Urinary bladder (tissue), 4 donors: ENCODE measurements around the gene STK32B. TPM values are rescaled to one million over a fixed set of nuclear protein-coding genes. Genes with fewer than 3 reads are reported as not detected.

ENCODE experiments used
- DNase-seq: peaks from one replicate; pipeline ENCODE4 v3.0.0-alpha.2; 2015; ENCODE audit errors: extremely low spot score
- H3K27ac ChIP-seq: one replicate; pipeline ENCODE4 v1.5.1; 2013; ENCODE audit warnings: low read depth, mild to moderate bottlenecking, moderate library complexity
- H3K36me3 ChIP-seq: one replicate; pipeline ENCODE4 v1.6.1; 2013; ENCODE audit warnings: mild to moderate bottlenecking, moderate library complexity; ENCODE audit not compliant: insufficient read depth
- H3K4me1 ChIP-seq: one replicate; pipeline ENCODE4 v1.6.1; 2013; ENCODE audit warnings: mild to moderate bottlenecking, moderate library complexity; ENCODE audit not compliant: insufficient read depth
- H3K4me3 ChIP-seq: one replicate; pipeline ENCODE4 v1.5.1; 2013; ENCODE audit warnings: low read depth, low read length
- WGBS: extraction: QIAGEN DNeasy Blood & Tissue Kit; methylation state at CpG from one replicate; pipeline ENCODE4 v1.1.7; 2013; 5-methylcytosine and 5-hydroxymethylcytosine counted together
- polyA plus RNA-seq: library from polyadenylated mRNA; stranded (reverse); fragments of 200-250 nt; gene quantifications from one replicate; pipeline ENCODE4 v1.2.3, GENCODE V29; 2013
- total RNA-seq: library from RNA; depleted of rRNA; stranded (reverse); fragments of >200 nt; gene quantifications from one replicate; pipeline ENCODE4 v1.2.3, GENCODE V29; 2014
- donor health status: healthy with polysubstance abuse.
- donor health status: healthy.

STK32B gene
- total and polyA plus RNA-seq, 2 donors: 2.1 to 12.1 TPM

DNA sequence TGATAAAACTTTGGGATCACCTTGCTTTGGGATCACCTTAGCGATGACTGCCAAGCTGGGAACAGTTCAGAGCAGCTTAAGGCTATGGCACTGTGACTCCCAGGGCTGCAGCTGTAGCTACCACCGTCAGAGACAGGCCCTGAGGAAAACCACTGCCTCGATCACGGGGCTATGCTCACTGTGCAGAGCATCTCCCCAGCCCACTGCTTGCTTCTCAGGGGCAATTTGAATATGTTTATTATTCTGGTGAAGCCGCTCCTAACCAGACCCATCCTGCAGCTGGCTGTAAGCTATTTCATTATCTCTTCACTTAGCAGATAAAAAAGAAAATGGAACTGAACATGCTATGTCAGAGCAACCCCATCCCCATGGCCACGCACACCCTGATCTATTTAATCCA lies 328.6 kb downstream of the STK32B start:
- no peak for DNase-seq
- Histone ChIP-seq H3K4me3 (no peak overlapping the region), H3K36me3 (no peaks in the 10 kb centered on the region), H3K27ac (no peak overlapping the region), H3K4me1 (no peaks in the 10 kb centered on the region)
- 85% methylated on average over 6 of the region's 6 CpGs for WGBS

DNA sequence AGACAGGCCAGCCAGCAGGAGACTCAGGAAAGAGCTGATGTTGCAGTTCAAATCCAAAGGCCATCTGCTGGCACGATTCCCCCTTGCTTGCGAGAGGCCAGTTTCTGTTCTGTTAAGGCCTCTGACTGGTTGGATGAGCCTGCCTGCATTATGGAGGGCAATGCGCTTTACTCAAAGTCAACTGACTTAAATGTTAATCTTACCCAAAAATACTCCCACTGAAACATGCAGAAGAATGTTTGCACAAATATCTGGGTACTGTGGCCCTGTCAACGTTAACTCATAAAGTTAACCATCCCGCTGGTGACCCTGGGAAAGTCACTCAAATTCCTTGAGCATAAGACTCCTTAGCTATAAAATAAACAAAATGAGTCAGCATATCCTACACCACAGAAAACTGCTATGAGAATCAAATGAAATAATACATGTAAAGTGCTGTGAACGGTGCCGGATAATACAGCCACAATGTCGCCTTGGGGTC lies 330.7 kb downstream of the STK32B start:
- Histone ChIP-seq H3K4me1 (no peaks in the 10 kb centered on the region), H3K36me3 (no peaks in the 10 kb centered on the region), H3K4me3 (no peak overlapping the region), H3K27ac (no peak overlapping the region)
- 40% methylated on average over 8 of the region's 8 CpGs for WGBS
- DNase-seq: no peak

GRCh38 chr4:5383191-5383980 lies 332.1 kb downstream of the STK32B start:
- no peak overlapping the region for H3K4me3 ChIP-seq
- 75% methylated on average over 11 of the region's 11 CpGs for WGBS

GRCh38 chr4:5385741-5386311 lies 334.5 kb downstream of the STK32B start:
- WGBS: 32% methylated on average over 4 of the region's 4 CpGs
- H3K36me3 ChIP-seq: no peaks in the 10 kb centered on the region
- no peak overlapping the region for H3K4me3 ChIP-seq

More at GRCh38 chr4:5383191-5383980, 332.1 kb downstream of the STK32B start:
- Histone ChIP-seq H3K4me1 (no peaks in the 10 kb centered on the region), H3K27ac (no peak overlapping the region), H3K36me3 (no peaks in the 10 kb centered on the region)
- no peak for DNase-seq

DNA sequence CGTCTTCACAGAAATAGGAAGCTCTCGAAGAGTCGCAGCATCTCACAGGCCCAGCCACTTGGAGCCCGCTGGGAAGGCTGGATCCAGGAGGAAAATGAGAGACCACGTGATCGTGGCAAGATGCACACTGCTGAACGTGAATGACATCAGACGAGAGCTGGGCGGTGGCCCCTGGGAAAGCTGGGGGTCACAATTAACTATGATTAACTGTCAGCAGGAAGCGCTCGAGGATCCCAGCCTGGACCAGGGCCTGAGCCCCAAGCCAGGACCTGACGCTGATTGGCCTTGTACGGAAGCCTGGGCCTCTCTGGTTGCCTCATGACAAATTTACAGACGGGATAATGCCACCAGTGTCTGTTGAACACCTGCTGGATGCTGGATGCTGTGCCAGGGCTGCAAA lies 335.6 kb downstream of the STK32B start:
- WGBS: 88% methylated on average over 14 of the region's 14 CpGs
- no peaks in the 10 kb centered on the region for H3K4me1 ChIP-seq
- no peak overlapping the region for H3K27ac ChIP-seq
- no peaks in the 10 kb centered on the region for H3K36me3 ChIP-seq
- DNase-seq: no peak
- H3K4me3 ChIP-seq: no peak overlapping the region

More at GRCh38 chr4:5385741-5386311, 334.5 kb downstream of the STK32B start:
- H3K27ac ChIP-seq: no peak overlapping the region
- DNase-seq: no peak
- no peaks in the 10 kb centered on the region for H3K4me1 ChIP-seq

DNA sequence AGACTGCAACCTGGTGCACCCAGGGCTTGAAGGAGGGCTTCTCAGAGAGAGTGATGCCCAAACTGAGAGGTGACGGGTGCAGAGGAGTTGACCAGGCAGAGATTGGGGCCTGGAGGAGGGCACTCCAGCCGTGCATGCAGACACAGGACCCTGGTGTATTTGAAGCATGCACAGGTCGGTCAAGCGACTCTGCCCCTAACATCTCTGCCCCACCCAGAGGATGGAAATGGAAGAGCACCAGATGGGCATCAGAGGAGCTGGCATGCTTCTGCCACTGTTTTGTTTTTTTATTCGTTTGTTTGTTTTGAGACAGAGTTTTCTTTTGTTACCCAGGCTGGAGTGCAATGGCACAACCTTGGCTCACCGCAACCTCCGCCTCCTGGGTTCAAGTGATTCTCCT lies 336.2 kb downstream of the STK32B start:
- no peak overlapping the region for H3K4me3 ChIP-seq
- no peak for DNase-seq
- WGBS: 85% methylated on average over 7 of the region's 7 CpGs
- no peaks in the 10 kb centered on the region for H3K4me1 ChIP-seq
- H3K36me3 ChIP-seq: no peaks in the 10 kb centered on the region
- no peak overlapping the region for H3K27ac ChIP-seq

DNA sequence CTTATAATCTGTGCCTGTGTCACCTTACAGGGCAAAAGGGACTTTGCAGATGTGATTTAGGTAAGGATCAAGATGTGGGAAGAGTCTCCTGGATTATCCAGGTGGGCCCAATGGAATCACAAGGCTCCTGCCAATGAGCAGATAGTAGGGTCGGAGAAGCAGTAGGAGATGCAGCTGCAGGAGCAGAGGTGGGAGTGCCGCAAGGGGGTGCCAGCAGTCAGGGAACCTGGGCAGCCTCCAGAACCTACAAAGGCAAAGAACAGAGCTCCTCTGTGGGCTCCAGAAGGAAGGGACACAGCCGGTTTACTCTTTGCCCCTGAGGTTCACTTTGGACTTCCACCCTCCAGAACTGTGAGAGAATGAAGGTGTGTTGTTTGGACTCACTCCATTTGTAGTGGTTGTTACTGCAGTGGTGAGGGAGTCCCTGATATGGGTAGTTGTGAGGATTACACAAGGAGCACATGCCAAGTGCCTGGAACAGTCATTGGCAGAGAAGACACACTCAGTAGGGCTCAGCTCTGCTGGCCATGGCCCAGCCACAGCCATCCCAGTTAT lies 338.6 kb downstream of the STK32B start:
- DNase-seq: no peak
- Histone ChIP-seq H3K4me3 (no peak overlapping the region), H3K36me3 (no peaks in the 10 kb centered on the region), H3K27ac (no peak overlapping the region), H3K4me1 (no peaks in the 10 kb centered on the region)
- WGBS: 53% methylated on average over 3 of the region's 3 CpGs

DNA sequence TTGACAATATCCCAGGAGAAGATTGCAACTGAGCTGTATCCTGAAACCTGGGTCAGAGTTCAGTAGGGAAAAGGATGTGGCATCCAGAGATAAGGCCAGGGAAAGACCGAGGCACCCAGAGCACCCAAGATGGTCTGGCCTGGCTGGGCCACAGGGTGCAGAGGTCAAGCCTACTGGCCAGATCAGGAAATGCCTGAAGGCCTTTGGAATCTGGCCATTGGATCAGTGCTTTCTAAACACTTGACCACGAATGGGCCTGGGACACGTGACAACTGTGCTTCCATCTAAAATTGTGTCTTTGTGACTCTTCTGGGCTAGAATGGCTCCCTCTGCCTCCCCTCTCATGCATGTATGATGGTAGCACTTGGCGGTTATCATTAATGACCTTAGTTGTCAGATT lies 340.2 kb downstream of the STK32B start:
- WGBS: 81% methylated on average over 4 of the region's 4 CpGs
- Histone ChIP-seq H3K27ac (no peak overlapping the region), H3K4me3 (no peak overlapping the region), H3K36me3 (no peaks in the 10 kb centered on the region), H3K4me1 (no peaks in the 10 kb centered on the region)
- no peak for DNase-seq

- no peak overlapping the region for H3K4me3 ChIP-seq
- 77% methylated on average over 12 of the region's 12 CpGs for WGBS
- no peaks in the 10 kb centered on the region for H3K4me1 ChIP-seq
- H3K27ac ChIP-seq: no peak overlapping the region
- no peaks in the 10 kb centered on the region for H3K36me3 ChIP-seq
- DNase-seq: no peak
Measured at GRCh38 chr4:5393911-5394513, 342.7 kb downstream of the STK32B start.

DNA sequence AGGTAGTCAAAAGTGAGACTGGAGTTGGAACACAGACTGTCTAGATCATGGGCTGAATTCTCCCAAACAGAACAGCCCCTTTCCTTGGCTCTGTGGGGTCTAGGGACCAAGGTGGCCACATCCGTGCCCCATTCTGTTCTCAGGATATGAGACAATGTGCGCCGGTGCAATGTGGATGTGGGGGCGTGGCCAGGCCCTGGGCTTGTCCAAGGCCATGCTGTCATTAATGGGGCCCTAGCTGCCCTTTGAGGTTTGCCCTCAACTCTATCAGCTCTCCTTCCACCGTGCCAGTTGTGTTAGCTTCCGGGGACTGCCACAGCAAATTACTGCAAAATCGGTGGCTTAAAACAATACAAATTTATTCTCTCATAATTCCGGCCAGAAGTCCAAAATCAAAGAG lies 344.5 kb downstream of the STK32B start:
- H3K4me3 ChIP-seq: no peak overlapping the region
- no peaks in the 10 kb centered on the region for H3K4me1 ChIP-seq
- WGBS: 90% methylated on average over 8 of the region's 8 CpGs
- H3K27ac ChIP-seq: no peak overlapping the region
- no peak for DNase-seq
- H3K36me3 ChIP-seq: no peaks in the 10 kb centered on the region

- Histone ChIP-seq H3K27ac (no peak overlapping the region), H3K4me3 (no peak overlapping the region), H3K4me1 (no peaks in the 10 kb centered on the region), H3K36me3 (no peaks in the 10 kb centered on the region)
- DNase-seq: no peak
- 44% methylated on average over 3 of the region's 3 CpGs for WGBS
Measured at GRCh38 chr4:5398056-5398455, 346.8 kb downstream of the STK32B start.

DNA sequence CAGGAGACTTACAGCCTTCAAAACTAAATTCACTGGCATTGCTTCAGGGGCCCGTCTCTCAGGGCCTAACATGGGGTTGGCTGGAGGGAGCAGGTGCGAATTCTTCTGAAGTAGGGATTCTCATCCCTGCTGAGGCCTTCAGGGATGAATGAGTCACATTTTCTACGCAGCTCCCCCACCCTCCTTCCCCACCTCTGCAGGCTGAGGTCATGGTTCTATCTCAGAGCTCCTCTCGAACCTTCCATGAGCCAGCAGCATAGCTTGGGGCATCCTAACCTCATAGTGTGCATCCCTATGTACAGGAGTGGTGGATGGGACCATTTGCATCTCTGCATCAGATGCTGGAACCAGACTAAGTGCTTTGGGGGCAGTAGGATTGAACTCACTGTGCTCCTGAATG lies 347.8 kb downstream of the STK32B start:
- no peak overlapping the region for H3K4me3 ChIP-seq
- H3K27ac ChIP-seq: no peak overlapping the region
- no peak for DNase-seq
- no peaks in the 10 kb centered on the region for H3K4me1 ChIP-seq
- H3K36me3 ChIP-seq: no peaks in the 10 kb centered on the region
- WGBS: 92% methylated on average over 4 of the region's 4 CpGs

GRCh38 chr4:5399790-5400421 lies 348.6 kb downstream of the STK32B start:
- WGBS: 68% methylated on average over 8 of the region's 8 CpGs
- H3K4me1 ChIP-seq: no peaks in the 10 kb centered on the region
- DNase-seq: no peak
- H3K36me3 ChIP-seq: no peaks in the 10 kb centered on the region
- no peak overlapping the region for H3K4me3 ChIP-seq
- no peak overlapping the region for H3K27ac ChIP-seq
